Suprapubic skin (tissue), 4 donors: ENCODE measurements around the gene MAP3K20.

ENCODE experiments used
- CTCF ChIP-seq, 2 donors: fragments of 200-600 bp in 1 of 2; fragments of 450-650 bp in 1 of 2; sonication (generic) in 1 of 2; IDR thresholded peaks; one replicate each; pipeline ENCODE4 v1.5.1; 2016 to 2019; ENCODE audit warnings: antibody characterized with exemption in 2 of 2, mild to moderate bottlenecking in 1 of 2, moderate library complexity in 1 of 2
- POLR2A ChIP-seq, 2 donors: fragments of 450-650 bp; IDR thresholded peaks; one replicate each; pipeline ENCODE4 v1.6.1; 2017; ENCODE audit warnings: antibody characterized with exemption in 2 of 2, mild to moderate bottlenecking in 2 of 2, moderate library complexity in 2 of 2
- POLR2AphosphoS5 ChIP-seq, 3 donors: sonication (generic); formaldehyde crosslinking; IDR thresholded peaks; one replicate each; pipeline ENCODE4 v1.6.1; 2017; ENCODE audit warnings: antibody characterized with exemption in 3 of 3

- TF ChIP-seq CTCF (IDR thresholded peaks at IDR 0.05) (no peak), POLR2AphosphoS5 (IDR thresholded peaks at IDR 0.05) (no peak), POLR2A (IDR thresholded peaks at IDR 0.05) (no peak)
Measured at GRCh38 chr2:173161040-173161439, 85.4 kb downstream of the MAP3K20 start.
